Hematopoietic multipotent progenitor cell treated with erythropoietin and hydrocortisone succinate and interleukin-3 and kit ligand, for 8 days (in vitro differentiated cells): ENCODE data around the gene NEGR1.
"Not testable (repeated sequence)": the region's sequence is repeated elsewhere in the genome, so short reads cannot be mapped to it uniquely, and the experiment has no call there.

Source experiments
- DNase-seq: peaks from one replicate; pipeline ENCODE4 v3.0.0-alpha.2; 2015

NEGR1 gene

DNA sequence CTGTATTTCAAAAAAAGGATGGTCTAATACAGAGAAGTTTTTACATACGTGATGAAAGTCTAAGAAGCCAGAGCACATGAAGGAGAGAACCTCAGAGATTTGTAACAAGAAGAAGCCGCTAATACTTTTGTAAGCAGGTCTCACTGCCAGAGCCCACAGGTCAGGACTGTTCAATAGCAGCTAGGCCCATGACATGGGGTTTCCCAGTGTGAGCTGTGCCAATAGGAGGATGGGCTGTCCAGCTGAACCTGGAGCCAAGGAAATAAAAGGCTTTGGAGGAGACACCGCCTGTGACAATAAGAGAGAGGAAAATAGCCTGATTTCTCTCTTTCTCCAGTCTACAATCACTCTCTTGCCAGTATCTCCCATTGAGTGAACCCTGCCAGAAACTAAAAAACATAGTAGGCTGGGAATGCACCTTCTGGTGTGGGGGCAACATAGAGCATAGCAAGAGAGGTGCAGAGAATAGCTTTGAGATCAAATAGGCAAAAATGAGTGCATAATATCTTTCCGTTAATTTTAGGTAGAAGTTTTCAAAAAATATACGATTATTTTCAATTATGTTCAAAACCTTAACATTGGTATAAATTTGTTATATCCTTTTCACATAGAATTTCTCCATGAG is 360.3 kb downstream of the NEGR1 start:
- DNase-seq: no peak

DNA sequence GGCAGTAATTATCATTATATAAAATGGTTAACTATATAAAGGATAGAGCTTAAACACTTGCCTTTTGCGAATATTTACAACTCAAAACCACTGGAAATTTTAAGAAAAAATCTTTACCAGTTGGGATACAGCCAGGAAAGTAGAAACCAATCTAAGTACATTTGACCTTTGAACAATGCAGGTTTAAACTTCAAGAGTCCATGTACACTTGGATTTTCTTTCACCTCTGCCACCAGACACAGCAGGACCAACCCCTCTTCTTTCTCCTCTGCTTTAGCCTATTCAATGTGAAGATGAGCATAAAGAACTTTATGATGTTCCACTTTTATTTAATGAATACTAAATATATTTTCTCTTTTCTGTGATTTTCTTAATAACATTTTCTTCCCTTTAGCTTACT is 361.1 kb downstream of the NEGR1 start:
- no peak for DNase-seq

DNA sequence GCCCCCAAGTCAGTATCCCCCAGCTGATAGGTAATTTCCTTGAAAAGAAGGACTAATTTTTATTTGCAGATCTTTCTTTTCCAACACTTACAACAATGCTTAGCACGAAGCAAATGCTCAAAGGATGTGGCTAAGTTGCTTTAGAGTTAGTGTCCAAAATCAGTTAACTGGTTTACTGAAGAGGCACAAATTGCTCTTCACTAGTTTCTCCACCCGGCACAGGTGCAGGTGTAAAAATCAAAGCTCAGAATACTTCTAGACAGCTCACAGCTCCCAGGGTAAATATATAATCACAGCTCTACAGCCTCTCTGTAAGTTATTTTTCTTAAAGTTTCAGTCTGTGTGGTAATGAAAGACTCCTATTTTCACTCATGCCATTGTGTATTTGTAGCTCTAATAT is 361.8 kb downstream of the NEGR1 start:
- no peak for DNase-seq

DNA sequence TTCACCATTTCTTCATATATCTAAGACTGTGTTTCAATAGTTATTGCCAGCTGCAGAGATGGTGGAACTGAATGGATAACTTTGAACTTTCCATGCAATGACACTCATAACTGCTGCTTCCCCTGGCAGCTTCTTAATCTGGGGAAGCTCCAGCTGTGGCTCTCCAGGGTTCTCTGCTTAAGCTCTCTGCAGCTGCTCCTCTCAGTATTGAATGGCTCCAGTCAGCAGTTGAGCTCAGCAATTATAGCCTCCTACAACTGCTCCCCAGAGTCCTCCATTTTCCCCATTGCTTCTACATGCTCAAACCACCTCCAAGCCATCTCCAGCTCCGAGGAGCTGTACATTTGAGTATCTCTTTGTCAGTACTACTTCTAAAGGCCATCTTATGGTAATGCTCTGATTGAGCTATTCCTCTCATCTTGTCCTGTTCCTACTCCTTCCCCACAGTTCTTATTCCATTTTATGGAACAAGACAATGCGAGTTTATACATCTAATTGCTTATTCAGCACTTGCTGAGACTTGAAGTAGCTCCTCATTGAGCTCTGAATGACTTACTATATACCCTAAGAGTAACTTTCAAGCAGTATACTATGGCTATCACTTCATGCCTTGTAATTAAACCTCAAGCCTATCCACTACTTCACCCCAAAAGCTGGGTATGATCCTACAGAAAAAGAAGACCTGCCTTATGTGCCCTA is 362.4 kb downstream of the NEGR1 start:
- DNase-seq: no peak

DNA sequence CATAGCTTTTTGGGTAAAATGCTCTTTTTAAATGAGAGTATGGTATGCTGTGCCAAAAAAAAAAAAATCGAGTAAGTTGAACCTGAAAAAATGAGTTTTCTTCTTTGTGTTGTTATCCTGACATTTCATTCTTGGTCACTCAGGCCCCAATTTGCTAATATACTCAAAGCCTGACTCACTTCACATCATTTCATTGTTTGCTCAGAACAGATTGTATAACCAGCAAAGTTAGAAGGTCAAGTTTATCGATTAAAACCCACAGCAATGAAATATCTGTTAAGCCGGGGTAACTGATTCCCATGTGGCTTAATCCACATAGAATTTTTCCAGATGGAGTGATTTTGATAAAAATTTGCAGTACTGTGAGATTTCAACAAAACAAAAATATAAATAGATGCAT is 363.7 kb downstream of the NEGR1 start:
- DNase-seq: no peak

DNA sequence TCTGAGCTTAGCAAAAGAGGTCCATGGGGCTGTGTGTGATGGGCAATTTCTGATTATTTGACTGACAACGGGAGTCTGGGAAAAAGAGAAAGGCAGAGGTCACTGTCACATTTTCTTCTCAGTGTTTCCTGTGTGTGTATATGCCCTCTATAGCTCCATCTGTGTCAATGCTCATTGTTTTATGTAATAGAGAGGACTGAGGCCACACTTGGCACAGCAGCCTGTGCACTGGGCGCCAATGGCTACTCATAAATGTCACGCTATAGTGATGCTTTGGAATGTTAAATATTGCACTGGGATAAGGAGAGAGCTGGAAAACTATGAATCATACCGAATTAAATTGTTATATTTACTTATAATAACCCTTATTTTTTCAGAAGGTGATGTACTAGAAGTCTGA is 365.4 kb downstream of the NEGR1 start:
- DNase-seq: no peak

DNA sequence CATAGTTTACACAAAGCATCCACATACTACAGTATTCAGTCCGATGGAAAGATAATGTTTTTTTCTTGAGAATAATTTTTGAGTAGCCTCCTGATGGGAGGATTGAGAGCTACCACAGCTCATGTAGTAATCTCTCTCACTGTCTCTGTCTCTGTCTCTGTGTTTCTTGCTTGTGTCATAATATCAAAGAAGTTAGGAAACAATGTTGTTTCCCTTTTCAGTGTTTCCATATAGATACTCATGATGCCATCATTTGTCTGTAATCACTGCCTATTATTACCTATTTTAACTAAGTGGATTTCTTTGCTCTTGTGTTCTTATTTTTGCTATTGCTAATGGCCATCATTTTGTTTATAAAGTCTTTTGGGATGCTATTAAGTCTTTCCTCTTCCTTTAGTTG is 367.7 kb downstream of the NEGR1 start:
- DNase-seq: no peak

DNA sequence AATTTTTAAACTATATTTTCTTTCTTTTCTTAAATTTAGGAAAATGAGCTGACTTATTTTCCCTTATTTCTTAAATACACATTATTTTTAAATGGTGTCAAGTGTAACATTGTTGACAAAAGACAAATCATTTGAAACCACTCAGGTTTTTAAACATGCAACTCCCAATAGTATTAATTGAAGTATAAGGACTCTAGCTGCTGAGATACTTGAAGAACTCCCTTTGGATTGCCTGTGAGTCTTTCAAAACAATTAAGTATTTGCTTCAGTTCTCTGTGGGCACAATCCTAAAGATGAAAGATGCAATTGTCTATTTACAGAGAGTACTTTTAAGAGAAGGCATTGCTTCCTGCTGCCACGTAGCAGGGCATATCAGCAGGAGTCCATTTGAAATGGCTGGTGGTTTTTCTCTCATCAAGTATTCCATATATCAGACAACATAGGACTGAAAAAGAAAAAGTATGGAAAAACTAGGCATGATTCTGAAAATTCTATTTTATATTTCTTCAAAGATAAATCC is 373.4 kb downstream of the NEGR1 start:
- no peak for DNase-seq

DNA sequence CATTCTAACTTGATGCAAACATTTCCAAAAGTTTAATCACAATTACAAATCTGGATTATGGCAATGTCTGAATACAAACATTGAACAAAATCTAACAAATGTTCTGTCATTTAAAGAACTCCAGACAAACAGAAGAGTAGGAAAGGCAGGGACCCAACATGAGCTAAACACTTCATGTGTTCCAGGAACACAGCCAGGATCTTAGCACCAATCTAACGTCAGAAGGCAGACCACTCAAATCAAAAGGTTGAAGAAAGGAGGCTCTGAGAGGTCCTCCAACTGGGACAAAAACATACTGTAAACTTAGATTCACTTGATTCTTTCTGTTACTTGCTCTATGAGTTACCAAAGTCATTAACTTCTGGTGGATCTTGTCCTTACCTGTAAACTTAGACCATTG is 374.0 kb downstream of the NEGR1 start:
- DNase-seq: no peak

DNA sequence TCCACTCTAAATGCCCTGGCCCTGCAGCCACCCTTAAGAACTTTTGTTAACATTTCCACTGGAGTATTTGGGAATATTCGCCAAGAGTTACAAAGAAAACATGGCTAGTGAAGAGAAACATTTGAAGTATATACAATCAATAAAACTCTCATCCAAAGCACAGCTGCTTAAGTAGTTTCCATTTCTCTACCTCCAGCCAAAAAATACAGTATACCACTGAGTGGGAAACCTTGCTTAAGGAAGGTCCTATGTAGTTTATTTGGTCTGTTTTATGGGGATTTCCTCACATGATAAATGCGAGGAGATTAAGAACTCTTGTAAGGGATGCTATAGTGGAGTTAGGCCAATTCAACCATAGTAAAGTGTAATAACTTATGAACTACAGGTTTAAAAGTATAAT is 382.5 kb downstream of the NEGR1 start:
- DNase-seq: no peak

DNA sequence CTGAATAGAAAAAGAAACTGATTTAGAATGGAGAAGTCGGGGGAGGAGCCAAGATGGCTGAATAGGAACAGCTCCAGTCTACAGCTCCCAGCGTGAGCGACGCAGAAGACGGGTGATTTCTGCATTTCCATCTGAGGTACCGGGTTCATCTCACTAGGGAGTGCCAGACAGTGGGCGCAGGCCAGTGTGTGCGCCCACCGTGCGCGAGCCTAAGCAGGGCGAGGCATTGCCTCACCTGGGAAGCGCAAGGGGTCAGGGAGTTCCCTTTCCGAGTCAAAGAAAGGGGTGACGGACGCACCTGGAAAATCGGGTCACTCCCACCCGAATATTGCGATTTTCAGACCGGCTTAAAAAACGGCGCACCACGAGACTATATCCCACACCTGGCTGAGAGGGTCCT is 394.2 kb downstream of the NEGR1 start:
- DNase-seq: not testable (repeated sequence)

DNA sequence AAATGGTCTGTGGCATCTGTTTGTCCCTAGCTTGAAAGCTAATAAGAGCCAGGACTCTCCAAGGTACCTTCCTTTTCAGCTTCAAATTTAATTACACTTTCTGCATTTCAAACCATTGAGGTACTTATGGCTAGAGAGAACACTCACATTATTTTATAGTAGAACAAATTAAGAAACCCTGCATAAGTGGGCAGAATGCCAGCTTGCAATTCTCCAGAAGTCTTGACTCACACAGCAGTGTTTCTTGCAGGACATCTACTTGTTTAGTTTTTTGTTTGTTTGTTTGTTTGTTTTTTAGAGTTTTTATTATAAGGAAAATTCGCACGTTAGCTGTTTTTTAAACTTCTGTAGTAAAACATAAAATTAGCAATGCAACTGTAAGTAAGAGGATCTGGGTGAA is 397.2 kb downstream of the NEGR1 start:
- no peak for DNase-seq

DNA sequence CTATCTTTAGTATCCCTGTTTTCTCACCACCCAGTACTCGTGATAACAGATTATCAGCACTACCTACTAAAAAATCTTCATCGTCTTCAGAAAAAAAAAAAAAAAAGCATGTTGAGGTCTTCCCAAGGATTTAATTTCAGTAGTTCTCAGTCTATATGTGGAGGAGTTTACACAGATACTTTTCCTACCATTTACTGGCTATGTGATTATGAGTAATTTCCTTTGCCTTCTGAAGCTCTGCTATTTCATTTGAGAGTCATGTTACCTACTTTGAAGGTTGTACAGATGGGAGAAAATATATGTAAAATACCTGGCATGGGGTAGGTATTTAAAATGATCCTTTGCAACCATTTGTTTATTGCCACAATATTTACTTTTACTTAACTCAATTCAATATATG is 399.7 kb downstream of the NEGR1 start:
- DNase-seq: no peak

DNA sequence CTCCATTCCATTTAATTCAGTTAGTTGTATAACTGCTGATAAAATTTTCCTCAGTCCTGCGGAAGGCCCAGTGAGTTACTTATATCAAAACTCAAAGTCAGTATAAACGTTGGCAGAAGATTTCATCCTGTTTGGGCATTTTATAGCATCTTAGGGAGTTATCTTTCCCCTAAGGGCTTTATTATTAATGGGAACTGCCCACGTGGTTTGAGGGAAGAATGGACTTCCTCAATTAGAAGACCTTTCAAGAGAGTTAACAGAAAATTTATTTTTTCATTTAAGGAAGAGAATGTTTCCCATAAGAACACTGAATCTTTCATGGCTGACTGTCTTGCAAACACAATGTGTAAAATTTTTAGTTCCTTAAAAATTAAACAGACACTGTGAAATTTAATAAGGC is 400.1 kb downstream of the NEGR1 start:
- DNase-seq: no peak

DNA sequence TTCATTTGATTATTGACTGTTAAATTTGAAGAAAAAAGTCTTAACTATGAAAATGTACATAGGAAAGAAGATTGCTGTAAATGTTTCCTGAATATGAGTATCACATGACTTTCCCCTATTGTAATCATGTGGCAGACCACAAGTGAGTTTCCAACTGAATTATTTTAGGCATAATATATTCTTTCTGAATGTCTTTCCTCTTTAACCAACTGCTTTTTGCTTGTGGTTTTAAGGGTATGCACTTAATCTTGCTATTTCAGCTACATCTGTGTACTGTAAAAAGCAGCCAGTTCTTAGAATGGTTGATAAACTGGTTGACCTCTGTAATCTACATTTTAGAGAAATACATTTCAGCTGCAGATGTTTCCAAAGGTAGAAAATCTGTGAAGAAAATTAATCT is 400.7 kb downstream of the NEGR1 start:
- peak; percentile 92 for DNase-seq

DNA sequence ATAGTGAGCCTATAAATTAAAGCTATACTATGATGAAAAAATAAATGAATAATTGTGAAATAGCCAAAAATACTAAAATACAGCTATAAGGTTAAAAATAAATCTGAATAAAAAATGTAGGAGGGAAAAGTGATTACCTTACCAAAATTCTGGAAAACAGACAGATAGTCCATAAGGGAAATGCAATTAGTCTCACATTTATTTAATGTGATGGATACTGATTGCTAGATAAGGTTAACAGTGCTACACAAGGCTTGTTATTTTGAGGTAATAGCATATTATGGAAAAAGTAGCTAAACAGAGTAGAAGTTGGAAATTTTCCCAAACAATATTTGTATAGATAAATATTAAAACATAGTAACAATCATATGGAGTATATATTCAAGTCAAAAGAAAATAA is 413.0 kb downstream of the NEGR1 start:
- no peak for DNase-seq

DNA sequence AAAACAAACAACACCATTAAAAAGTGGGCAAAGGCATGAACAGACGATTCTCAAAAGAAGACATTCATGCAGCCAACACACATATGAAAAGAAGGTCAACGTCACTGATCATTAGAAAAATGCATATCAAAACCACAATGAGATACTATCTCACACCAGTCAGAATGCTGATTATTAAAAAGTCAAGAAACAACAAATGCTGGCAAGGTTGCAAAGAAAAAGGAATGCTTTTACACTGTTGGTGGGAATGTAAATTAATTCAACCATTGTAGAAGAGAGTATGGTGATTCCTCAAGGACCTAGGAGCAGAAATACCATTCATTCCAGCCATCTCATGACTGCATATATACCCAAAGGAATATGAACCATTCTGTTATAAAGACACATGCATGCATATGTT is 419.6 kb downstream of the NEGR1 start:
- no peak for DNase-seq

DNA sequence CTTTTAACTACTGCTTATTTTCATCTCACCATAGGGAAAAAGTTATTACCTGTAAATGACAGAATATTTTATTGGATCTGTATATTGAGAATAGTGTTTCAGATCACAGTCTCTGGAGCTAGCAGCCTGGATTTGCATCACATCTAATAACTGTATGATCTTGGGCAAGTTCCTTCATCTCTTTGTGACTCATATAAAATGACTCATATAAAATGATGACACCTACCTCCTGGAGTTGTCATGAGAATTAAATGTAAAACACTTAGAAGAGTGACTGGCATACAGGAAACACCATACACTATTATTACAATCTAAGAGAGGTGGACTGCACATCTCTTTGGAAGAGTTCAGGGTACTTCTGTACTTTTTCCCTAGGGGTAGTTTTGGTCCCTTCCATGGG is 421.3 kb downstream of the NEGR1 start:
- no peak for DNase-seq

DNA sequence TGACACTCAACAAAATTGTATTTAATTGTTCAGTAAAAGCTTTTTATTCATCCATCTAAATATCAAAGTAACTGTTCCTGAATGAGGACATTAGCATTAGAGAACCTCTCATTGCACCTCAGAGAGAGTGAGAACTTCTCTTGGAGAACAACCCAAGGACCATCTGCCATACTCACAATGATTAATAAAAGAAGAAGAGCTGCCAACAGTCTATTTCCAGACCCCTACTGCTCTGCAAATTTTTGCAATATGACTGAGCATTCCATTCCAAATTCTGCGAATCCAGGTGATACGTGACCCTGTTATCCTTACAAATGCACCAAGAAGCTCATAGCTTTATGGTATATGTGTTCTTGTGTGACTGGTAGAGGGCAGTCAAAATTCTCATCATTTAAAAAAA is 422.5 kb downstream of the NEGR1 start:
- no peak for DNase-seq

DNA sequence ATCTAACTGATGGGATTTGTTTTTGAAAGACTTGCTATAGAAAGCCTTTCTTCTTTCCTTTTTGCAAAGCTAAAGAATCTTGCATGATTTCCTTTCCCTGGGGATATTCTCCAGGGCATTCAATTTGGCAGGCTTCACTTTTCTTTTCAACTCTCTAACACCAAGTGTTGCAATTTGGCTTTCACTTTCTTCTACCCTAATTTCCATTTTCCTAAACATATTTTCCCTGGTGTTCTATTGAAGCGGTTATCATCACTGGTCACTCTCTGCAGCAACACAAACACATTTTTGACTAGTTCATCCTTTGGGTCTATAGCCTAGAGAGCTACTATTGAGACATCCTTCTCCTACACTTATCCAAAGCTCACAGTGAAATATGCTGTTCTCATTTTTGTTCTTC is 424.5 kb downstream of the NEGR1 start:
- DNase-seq: no peak

DNA sequence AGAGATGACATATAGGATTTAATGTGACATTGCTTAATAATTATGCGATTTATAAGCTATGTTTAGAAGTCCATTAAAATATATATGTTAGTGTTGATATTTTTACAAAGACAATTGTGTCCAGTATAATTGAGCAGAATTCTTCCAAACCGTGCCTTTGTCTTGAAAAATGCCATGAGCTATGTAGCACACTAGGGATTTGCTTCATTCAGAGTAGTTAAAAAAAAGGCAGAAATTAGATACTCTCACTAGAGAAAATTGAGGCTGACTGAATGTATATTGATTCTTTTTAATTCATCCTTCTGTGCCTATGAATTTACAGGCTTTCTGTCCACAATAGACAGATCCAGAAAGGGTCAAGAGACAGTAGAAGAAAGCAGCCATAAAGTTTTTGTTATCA is 429.0 kb downstream of the NEGR1 start:
- no peak for DNase-seq

DNA sequence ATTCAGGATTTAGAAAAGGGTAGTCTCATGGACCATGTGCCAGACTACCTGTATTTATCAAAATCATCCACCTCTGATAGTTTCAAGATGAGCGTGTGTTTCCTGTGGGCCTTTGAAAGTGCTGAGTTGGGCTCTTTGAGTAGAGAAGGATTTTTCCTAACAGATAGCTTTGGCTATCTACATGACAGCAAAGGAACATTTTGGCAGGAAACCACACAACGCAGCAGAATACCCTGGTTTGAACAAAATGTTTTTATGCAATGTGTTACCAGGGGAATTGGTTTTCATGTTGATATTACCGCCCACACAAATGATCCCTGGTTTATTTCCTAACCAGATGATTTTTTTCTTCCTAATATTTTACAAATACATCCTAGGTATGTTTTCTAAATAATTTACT is 431.4 kb downstream of the NEGR1 start:
- no peak for DNase-seq

DNA sequence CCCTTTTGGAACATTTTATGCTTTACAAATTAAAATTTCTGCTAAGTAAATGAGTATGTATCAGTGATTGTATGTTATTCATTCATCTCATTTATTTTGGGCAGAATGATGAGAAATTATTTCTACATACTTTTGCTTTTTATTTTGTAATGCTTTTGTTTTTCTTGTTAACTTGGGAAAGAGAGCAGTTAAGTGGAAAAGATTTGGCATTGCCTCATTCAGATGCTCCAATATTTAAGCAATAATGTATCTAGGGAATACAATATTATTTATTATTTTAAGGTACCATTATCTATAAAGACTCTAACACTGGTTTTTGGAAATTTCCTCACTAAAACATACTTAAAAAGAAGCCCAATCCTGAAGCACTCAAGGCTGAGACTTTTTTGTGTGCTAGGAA is 431.8 kb downstream of the NEGR1 start:
- DNase-seq: no peak

DNA sequence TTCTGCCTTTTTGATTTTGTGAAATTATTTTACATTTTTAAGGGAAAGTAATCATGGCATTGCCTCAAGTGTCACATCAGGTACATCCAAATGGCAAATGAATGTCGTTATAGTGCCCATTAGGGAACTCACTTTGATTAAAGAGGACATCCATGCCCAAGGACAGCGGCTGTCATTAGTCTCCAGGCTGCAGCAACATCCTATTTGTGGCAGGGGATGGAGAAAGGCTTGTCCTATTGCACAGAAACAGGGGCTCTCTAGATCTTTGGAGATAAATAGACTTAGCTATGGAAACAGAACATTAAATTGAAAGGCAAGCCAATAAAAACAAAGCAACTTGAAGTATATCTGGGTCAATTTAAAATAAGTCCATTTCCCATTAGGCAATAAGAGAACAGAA is 439.3 kb downstream of the NEGR1 start:
- no peak for DNase-seq

DNA sequence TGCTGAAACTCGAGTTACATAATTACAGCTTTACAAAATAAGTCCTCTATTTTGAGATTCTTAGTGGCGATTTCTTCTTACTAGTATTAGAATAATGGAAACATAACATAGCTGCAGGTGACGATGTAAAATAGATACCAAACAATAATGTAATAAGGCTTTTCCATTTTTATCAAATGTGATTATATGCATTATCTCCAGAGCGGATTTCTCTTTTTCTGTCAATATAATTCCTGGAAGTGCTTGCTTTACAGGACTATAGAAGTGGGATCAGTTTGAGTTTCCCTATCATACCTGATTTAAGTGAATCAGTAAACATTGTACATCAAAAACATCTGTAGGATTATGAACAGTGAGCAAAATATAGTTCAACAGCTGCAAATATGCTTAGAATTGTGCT is 442.5 kb downstream of the NEGR1 start:
- DNase-seq: no peak
